ENCODE measurements around the gene PNMA8B.

DNA sequence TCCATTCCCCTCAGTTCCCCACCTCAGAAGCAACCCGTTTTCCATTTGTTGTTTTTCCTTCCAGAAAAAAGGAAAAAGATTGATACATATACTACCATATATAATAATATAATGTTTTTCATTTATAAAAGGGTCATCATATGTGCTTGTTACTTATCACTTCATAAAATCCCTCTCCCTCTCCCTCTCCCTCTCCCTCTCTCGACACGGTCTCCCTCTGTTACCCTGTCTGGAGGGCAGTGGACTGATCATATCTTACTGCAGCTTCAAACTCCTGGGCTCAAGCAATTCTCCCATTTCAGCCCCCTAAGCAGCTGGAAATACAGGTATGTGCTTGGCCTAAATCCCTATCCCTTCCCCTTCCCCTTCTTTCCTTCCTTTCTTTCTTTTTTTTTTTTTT lies 41.4 kb downstream of the PNMA8B start:
- TF ChIP-seq CTCF (conservative IDR thresholded peaks at IDR 0.05 in 1 of 2, IDR thresholded peaks at IDR 0.05 in 1 of 2; ENCODE audit: extremely low read depth in 1 of 2, insufficient read depth in 1 of 2, low read depth in 1 of 2, low read length in 2 of 2) (no peak), EZH2 (IDR thresholded peaks at IDR 0.05; ENCODE audit: borderline replicate concordance, low read length) (no peak)

Measured in mammary epithelial cell (primary cell).